Neuron (in vitro differentiated cells): ENCODE measurements around the gene GOLT1B.
"Not testable (repeated sequence)": the region's sequence is repeated elsewhere in the genome, so short reads cannot be mapped to it uniquely, and the experiment has no call there.

Experiments
- H2AFZ ChIP-seq: one replicate; pipeline ENCODE4 v1.6.1; 2013; ENCODE audit warnings: low read depth, mild to moderate bottlenecking, inconsistent platforms, low read length, moderate library complexity
- H3K27me3 ChIP-seq: one replicate; pipeline ENCODE4 v1.6.1; 2013; ENCODE audit warnings: low read length; ENCODE audit not compliant: insufficient read depth
- H3K36me3 ChIP-seq: one replicate; pipeline ENCODE4 v1.6.1; 2013; ENCODE audit warnings: low read length; ENCODE audit not compliant: insufficient read depth
- H3K4me1 ChIP-seq: one replicate; pipeline ENCODE4 v1.6.1; 2013; ENCODE audit warnings: low read length; ENCODE audit not compliant: insufficient read depth
- H3K4me3 ChIP-seq: 2 replicates; pipeline ENCODE4 v1.5.1; 2013; ENCODE audit warnings: mild to moderate bottlenecking, low read length, moderate library complexity
- H3K9me3 ChIP-seq: one replicate; pipeline ENCODE4 v1.6.1; 2013; ENCODE audit warnings: low read length

GOLT1B gene

GRCh38 chr12:21501258-21502163 lies at the start of gene GOLT1B, which contains the start of gene RECQL:
Gene GOLT1B (plus strand): TSS chr12:21501789. CDS start chr12:21501924, 135 bp downstream.
Gene RECQL (minus strand): TSS chr12:21501635. CDS start chr12:21499570, 2,065 bp downstream.
- Histone ChIP-seq H3K4me1 (peaks cover 29% of the 10 kb centered on the region), H3K36me3 (peaks cover 24% of the 10 kb centered on the region), H3K9me3 (no peaks in the 10 kb centered on the region), H3K4me3 (peak within 1 kb of the TSS; percentile 83), H2AFZ (peak within 1 kb of the TSS; percentile 78), H3K27me3 (no peaks in the 10 kb centered on the region)

GRCh38 chr12:21453312-21453852 lies 48.2 kb upstream of the GOLT1B start:
- H2AFZ ChIP-seq, result no peak overlapping the region
- H3K4me3 ChIP-seq, result no peak overlapping the region
- no peaks in the 10 kb centered on the region for H3K9me3 ChIP-seq
- H3K27me3 ChIP-seq, result no peaks in the 10 kb centered on the region
- no peaks in the 10 kb centered on the region for H3K4me1 ChIP-seq
- H3K36me3 ChIP-seq, result peaks cover 8% of the 10 kb centered on the region

GRCh38 chr12:21456291-21456780 lies 45.3 kb upstream of the GOLT1B start:
- no peaks in the 10 kb centered on the region for H3K4me1 ChIP-seq
- H3K36me3 ChIP-seq, result peaks cover 11% of the 10 kb centered on the region
- H3K27me3 ChIP-seq, result no peaks in the 10 kb centered on the region
- no peak overlapping the region for H2AFZ ChIP-seq
- no peaks in the 10 kb centered on the region for H3K9me3 ChIP-seq
- H3K4me3 ChIP-seq, result no peak overlapping the region

- no peaks in the 10 kb centered on the region for H3K9me3 ChIP-seq
- no peaks in the 10 kb centered on the region for H3K27me3 ChIP-seq
- no peaks in the 10 kb centered on the region for H3K4me1 ChIP-seq
- H2AFZ ChIP-seq, result no peak overlapping the region
- no peak overlapping the region for H3K4me3 ChIP-seq
- peaks cover 18% of the 10 kb centered on the region for H3K36me3 ChIP-seq
Measured at GRCh38 chr12:21459474-21459873, 42.1 kb upstream of the GOLT1B start.

- not testable (repeated sequence) for H2AFZ ChIP-seq, H3K4me3 ChIP-seq, H3K9me3 ChIP-seq, H3K4me1 ChIP-seq, H3K27me3 ChIP-seq
- peaks cover 17% of the 10 kb centered on the region for H3K36me3 ChIP-seq
Measured at GRCh38 chr12:21467334-21467733, 34.3 kb upstream of the GOLT1B start.

GRCh38 chr12:21471294-21471693 lies 30.3 kb upstream of the GOLT1B start:
- Histone ChIP-seq H3K27me3 (no peaks in the 10 kb centered on the region), H3K36me3 (peaks cover 49% of the 10 kb centered on the region), H3K9me3 (no peaks in the 10 kb centered on the region), H3K4me1 (no peaks in the 10 kb centered on the region), H3K4me3 (no peak overlapping the region), H2AFZ (no peak overlapping the region)

GRCh38 chr12:21472197-21472823 lies 29.3 kb upstream of the GOLT1B start:
- peaks cover 52% of the 10 kb centered on the region for H3K36me3 ChIP-seq

GRCh38 chr12:21475552-21475951 lies 26.0 kb upstream of the GOLT1B start:
- no peaks in the 10 kb centered on the region for H3K9me3 ChIP-seq
- no peak overlapping the region for H2AFZ ChIP-seq
- H3K4me3 ChIP-seq, result no peak overlapping the region
- peaks cover 67% of the 10 kb centered on the region for H3K36me3 ChIP-seq
- no peaks in the 10 kb centered on the region for H3K27me3 ChIP-seq
- no peaks in the 10 kb centered on the region for H3K4me1 ChIP-seq

More at GRCh38 chr12:21472197-21472823, 29.3 kb upstream of the GOLT1B start:
- Histone ChIP-seq H3K4me3 (no peak overlapping the region), H3K27me3 (no peaks in the 10 kb centered on the region), H3K9me3 (no peaks in the 10 kb centered on the region), H3K4me1 (no peaks in the 10 kb centered on the region), H2AFZ (no peak overlapping the region)

GRCh38 chr12:21476949-21477348 lies 24.6 kb upstream of the GOLT1B start:
- H3K4me3 ChIP-seq, result no peak overlapping the region
- H3K4me1 ChIP-seq, result no peaks in the 10 kb centered on the region
- H2AFZ ChIP-seq, result no peak overlapping the region
- no peaks in the 10 kb centered on the region for H3K9me3 ChIP-seq
- no peaks in the 10 kb centered on the region for H3K27me3 ChIP-seq
- peaks cover 76% of the 10 kb centered on the region for H3K36me3 ChIP-seq

- Histone ChIP-seq H3K27me3 (no peaks in the 10 kb centered on the region), H3K9me3 (no peaks in the 10 kb centered on the region), H3K36me3 (peaks cover 74% of the 10 kb centered on the region), H2AFZ (no peak overlapping the region), H3K4me1 (no peaks in the 10 kb centered on the region), H3K4me3 (no peak overlapping the region)
Measured at GRCh38 chr12:21478756-21479455, 22.7 kb upstream of the GOLT1B start.

GRCh38 chr12:21483531-21483930 lies 18.1 kb upstream of the GOLT1B start:
- Histone ChIP-seq H3K27me3 (no peaks in the 10 kb centered on the region), H2AFZ (no peak overlapping the region), H3K4me3 (no peak overlapping the region), H3K9me3 (no peaks in the 10 kb centered on the region), H3K36me3 (peaks cover 60% of the 10 kb centered on the region), H3K4me1 (no peaks in the 10 kb centered on the region)

GRCh38 chr12:21485998-21486397 lies 15.6 kb upstream of the GOLT1B start:
- Histone ChIP-seq H3K4me1 (no peaks in the 10 kb centered on the region), H2AFZ (no peak overlapping the region), H3K4me3 (no peak overlapping the region), H3K9me3 (no peaks in the 10 kb centered on the region), H3K36me3 (peaks cover 54% of the 10 kb centered on the region), H3K27me3 (no peaks in the 10 kb centered on the region)
